Keratinocyte (primary cell): ENCODE results near the gene LILRB4.

Experiments
- EZH2 ChIP-seq: IDR thresholded peaks from one replicate; pipeline ENCODE4 v1.6.1; 2012; ENCODE audit warnings: inconsistent platforms, mild to moderate bottlenecking, low read length, moderate library complexity
- TF ChIP-seq, protein P1 (sequence below), 3 experiments: IDR thresholded peaks in 1 of 3; conservative IDR thresholded peaks in 1 of 3; optimal IDR thresholded peaks in 1 of 3; 2 replicates in 2 of 3; 3 replicates in 1 of 3; pipeline versions ENCODE3 to v1.5.1; 2011; ENCODE audit warnings: low read length in 3 of 3, mild to moderate bottlenecking in 3 of 3, moderate library complexity in 2 of 3, control low read depth in 1 of 3, inconsistent platforms in 1 of 3; ENCODE audit not compliant: insufficient read depth in 2 of 3; ENCODE audit errors: extremely low read depth in 1 of 3

DNA sequence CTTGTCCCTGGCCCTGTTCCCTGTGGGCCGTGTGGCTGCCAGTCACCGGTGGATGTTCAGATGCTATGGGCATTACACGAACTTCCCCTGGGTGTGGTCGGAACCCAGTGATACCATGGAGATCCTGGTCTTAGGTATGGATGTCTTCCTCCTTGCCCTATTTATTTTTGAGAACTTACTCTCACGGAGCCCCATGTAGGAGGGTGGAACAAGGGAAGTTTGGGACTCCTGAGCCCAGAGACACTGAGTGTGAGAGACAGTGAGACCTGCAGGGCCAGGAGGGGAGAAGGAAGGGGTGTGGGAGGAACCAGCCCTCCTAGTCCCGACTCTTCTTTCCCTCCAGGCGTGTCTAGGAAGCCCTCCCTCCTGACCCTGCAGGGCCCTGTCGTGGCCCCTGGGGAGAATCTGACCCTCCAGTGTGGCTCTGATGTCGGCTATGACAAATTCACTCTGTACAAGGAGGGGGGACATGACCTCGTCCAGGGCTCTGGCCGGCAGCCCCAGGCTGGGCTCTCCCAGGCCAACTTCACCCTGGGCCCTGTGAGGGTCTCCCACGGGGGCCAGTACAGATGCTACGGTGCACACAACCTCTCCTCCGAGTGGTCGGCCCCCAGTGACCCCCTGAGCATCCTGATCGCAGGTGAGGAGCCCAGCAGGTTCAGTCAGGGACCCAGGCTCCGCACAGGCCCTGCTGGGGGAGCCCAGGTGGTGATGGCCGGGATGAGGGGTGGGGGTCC, 46.6 kb downstream of the LILRB4 start:
- TF ChIP-seq, protein P1, sequence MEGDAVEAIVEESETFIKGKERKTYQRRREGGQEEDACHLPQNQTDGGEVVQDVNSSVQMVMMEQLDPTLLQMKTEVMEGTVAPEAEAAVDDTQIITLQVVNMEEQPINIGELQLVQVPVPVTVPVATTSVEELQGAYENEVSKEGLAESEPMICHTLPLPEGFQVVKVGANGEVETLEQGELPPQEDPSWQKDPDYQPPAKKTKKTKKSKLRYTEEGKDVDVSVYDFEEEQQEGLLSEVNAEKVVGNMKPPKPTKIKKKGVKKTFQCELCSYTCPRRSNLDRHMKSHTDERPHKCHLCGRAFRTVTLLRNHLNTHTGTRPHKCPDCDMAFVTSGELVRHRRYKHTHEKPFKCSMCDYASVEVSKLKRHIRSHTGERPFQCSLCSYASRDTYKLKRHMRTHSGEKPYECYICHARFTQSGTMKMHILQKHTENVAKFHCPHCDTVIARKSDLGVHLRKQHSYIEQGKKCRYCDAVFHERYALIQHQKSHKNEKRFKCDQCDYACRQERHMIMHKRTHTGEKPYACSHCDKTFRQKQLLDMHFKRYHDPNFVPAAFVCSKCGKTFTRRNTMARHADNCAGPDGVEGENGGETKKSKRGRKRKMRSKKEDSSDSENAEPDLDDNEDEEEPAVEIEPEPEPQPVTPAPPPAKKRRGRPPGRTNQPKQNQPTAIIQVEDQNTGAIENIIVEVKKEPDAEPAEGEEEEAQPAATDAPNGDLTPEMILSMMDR (optimal IDR thresholded peaks at IDR 0.05 in 1 of 3, IDR thresholded peaks at IDR 0.05 in 1 of 3, conservative IDR thresholded peaks at IDR 0.05 in 1 of 3; ENCODE audit: extremely low read depth in 1 of 3, insufficient read depth in 2 of 3, low read length in 3 of 3): no peak
- no peak for TF ChIP-seq EZH2
